AG09309 (cell line): ENCODE results near the gene ZBTB17.

Experiments
- DNase-seq: peaks from one replicate; pipeline ENCODE4 v3.0.0-alpha.2; 2010; ENCODE audit warnings: low read depth
- H3K4me3 ChIP-seq: 2 replicates; pipeline ENCODE4 v1.5.1; 2011; ENCODE audit warnings: mild to moderate bottlenecking, low read depth, low read length, moderate library complexity; ENCODE audit not compliant: control insufficient read depth
- TF ChIP-seq, protein P1 (sequence below): IDR thresholded peaks from 2 replicates; pipeline ENCODE4 v1.5.1; 2011; ENCODE audit warnings: mild to moderate bottlenecking, low read depth, low read length, inconsistent platforms; ENCODE audit not compliant: insufficient read depth, control insufficient read depth; ENCODE audit errors: missing control alignments

The ZBTB17 gene

GRCh38 chr1:15952317-15953258 is 23.3 kb downstream of the ZBTB17 start:
- TF ChIP-seq, protein P1, sequence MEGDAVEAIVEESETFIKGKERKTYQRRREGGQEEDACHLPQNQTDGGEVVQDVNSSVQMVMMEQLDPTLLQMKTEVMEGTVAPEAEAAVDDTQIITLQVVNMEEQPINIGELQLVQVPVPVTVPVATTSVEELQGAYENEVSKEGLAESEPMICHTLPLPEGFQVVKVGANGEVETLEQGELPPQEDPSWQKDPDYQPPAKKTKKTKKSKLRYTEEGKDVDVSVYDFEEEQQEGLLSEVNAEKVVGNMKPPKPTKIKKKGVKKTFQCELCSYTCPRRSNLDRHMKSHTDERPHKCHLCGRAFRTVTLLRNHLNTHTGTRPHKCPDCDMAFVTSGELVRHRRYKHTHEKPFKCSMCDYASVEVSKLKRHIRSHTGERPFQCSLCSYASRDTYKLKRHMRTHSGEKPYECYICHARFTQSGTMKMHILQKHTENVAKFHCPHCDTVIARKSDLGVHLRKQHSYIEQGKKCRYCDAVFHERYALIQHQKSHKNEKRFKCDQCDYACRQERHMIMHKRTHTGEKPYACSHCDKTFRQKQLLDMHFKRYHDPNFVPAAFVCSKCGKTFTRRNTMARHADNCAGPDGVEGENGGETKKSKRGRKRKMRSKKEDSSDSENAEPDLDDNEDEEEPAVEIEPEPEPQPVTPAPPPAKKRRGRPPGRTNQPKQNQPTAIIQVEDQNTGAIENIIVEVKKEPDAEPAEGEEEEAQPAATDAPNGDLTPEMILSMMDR: no peak
- DNase-seq: peak; percentile 85
- no peak overlapping the region for H3K4me3 ChIP-seq

- no peak overlapping the region for H3K4me3 ChIP-seq
- TF ChIP-seq, protein P1: no peak
- DNase-seq: no peak
Measured at GRCh38 chr1:15951341-15952153, 24.4 kb downstream of the ZBTB17 start.

- peak; percentile 47 for DNase-seq
- no peak overlapping the region for H3K4me3 ChIP-seq
- TF ChIP-seq, protein P1: no peak
Measured at GRCh38 chr1:15950763-15951295, 25.1 kb downstream of the ZBTB17 start.

DNA sequence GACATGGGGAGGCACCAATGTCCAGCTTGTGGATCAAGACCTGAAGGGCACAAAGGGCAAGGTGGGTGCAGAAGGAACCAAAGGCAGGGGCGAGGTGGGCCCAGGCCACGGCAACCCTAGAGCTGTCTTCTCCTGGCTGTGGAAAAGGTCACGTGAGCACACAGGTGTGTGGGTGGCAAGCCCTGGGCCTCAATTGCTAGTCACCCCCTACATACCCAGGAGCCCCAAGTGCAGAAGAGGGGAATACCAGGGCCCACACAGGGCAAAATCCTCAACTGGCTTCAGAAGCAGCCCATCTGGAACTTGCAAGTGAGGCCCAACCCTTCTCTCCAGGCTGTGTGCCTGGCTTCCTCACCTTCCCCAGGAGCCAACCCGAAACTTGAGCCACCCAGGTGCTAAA is 25.6 kb downstream of the ZBTB17 start:
- no peak overlapping the region for H3K4me3 ChIP-seq
- TF ChIP-seq, protein P1: no peak
- DNase-seq: no peak

- H3K4me3 ChIP-seq: peak overlapping the region; percentile 22
- TF ChIP-seq, protein P1: no peak
- DNase-seq: peak; percentile 93
Measured at GRCh38 chr1:15949453-15950245, 26.3 kb downstream of the ZBTB17 start.
